ENCODE data around the gene PTBP1. TPM values are rescaled to one million over a fixed set of nuclear protein-coding genes. Genes with fewer than 3 reads are reported as not detected.
"Not testable (repeated sequence)": the region's sequence is repeated elsewhere in the genome, so short reads cannot be mapped to it uniquely, and the experiment has no call there.

The PTBP1 gene
- polyA plus RNA-seq, 3 donors: 51.6 to 125 (median 119) TPM

GRCh38 chr19:816500-816857 lies 19.2 kb downstream of the PTBP1 start:
- H3K27ac ChIP-seq (ENCODE audit: low read depth, low read length): no peak overlapping the region
- 83 to 91% (median 90%) methylated on average over 2 of the region's 2 CpGs for WGBS, 3 donors

DNA sequence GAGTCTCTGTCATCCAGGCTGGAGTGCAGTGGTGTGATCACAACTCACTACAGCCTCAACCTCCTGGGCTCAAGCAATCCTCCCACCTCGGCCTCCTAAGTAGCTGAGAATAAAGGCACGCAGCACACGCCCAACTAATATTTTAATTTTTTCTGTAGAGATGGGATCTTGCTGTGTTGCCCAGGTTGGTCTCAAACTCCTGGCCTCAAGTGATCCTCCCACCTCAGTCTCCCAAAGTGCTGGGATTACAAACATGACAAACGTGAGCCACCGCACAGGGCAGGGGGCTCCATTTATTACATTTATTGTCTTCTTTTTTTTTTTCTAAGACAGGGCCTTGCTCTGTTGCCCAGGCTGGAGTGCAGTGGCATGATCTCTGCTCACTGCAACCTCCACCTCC lies 23.0 kb downstream of the PTBP1 start:
- not testable (repeated sequence) for H3K27ac ChIP-seq (ENCODE audit: low read depth, low read length)
- 88 to 98% (median 96%) methylated on average over 5 of the region's 5 CpGs for WGBS, 3 donors

DNA sequence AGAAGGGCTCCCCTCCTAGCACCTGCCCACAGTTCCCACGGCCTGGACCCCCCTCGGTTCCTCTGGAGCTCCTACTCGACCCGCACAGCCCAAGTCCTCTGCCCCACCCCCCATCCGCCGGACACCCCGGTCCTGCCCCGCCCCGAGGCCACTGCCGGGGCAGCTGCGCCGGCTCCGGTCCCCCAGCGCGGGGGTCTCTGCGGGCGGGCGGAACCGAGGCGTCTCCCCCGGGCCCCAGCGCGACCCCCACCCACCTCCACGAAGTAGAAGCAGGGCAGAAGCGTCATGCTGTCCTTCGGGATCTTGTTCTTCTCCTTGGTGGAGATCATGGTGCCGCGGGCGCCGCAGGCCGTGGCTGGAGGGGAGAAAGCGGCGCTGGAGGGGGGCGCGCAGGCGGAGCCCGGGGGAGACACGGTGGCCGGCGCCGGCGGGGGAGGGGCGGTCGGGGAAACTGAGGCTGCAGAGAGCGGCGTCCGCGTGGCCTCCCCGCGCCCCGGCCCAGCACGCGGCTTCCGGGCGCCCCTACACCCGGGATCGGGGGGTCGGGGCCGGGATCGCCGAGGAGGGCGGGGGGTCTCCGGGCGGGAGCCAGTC lies 24.1 kb downstream of the PTBP1 start:
- WGBS, 3 donors: 2 to 3% (median 3%) methylated on average over 25 to 59 of the region's 64 CpGs
- no peak overlapping the region for H3K27ac ChIP-seq (ENCODE audit: low read depth, low read length)

DNA sequence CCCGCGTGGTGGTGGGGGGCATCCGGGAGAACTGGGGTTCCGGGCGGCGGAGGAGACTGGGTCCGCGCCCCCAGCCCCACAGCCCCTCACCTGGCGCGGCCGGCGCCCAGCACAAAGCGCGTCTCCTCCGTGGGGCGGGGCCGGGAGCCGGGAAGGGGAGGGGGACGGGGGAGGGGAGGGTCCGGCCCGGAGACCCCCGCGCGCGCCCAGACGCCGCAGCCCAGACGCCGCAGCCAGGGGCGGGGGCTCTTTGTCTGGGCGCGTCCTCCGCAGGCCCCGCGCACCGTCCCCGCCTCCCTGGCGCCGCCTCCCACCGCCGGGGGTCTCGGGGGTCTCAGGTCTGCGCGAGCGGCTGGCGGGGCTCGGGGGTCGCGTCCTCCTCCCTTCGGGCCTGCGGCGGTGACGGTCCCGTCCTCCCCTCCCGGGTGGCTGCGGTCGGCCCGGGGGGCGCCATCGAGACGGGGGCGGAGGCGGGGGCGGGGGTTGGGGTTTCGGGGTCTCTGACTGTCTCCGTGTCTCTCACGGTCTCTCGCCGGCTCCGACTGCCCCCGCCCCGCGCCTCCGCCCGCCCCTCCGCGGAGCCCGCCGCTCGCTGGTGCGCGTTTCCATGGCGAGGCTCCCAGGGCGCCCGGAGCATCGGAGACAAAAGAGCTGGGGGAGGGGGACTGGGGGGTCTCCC lies 24.7 kb downstream of the PTBP1 start, which contains the start of gene PLPPR3:
TSS of gene PLPPR3 (minus strand) at position 131 of the 679 bp plus-strand sequence. CDS start 396 bp downstream, outside the sequence.
- H3K27ac ChIP-seq (ENCODE audit: low read depth, low read length): no peak within 1 kb of the TSS
- 1 to 2% (median 1%) methylated on average over 26 to 83 of the region's 86 CpGs for WGBS, 3 donors

DNA sequence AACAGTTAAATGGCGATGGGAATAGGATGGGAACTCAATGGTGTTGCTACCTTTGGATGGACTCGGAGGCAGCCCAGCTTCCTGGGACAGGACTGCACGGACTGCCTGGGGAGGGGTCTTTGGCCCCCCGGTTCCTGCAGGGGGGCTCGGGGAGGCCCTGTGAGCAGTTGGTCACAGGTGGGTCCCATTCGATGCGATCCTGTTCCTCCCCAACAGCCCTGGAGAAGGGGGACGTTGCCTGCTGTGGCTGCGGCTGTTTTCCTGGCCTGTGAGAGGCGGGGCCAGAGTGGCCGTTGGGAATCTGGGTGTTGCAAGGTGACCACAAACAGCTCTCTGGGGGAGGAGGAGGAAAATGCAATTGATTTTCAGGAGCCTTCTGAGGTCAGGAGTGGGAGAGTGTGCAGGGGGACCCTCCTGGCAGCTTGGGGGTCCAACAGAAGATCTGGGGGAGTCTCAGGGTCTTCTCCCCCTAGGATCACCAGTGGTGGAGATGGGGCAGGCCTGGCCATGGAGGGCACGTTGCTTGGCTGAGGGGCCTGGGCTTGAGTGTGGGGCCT lies 26.4 kb downstream of the PTBP1 start:
- WGBS, 3 donors: 38 to 62% (median 46%) methylated on average over 12 of the region's 12 CpGs
- no peak overlapping the region for H3K27ac ChIP-seq (ENCODE audit: low read depth, low read length)

DNA sequence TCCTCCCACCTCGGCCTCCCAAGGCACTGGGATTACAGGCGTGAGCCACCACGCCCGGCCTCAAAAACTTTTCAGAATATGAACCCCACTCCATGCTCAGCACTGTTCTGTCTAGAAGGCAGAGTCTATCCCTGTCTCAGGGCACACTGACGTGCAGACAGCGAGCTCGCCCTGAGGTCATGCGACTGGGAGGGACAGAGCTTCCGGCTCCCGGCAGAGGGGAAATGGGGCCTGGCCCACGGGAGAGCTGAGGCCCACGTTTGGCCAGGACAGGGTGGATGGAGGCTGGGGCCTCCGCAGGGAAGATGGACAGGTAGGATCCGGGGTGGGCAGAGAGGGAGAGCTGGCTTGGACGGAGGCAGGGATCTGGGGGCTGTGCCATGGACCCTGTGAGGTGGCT lies 27.6 kb downstream of the PTBP1 start:
- no peak overlapping the region for H3K27ac ChIP-seq (ENCODE audit: low read depth, low read length)
- WGBS, 3 donors: 54 to 78% (median 55%) methylated on average over 14 to 15 of the region's 15 CpGs

DNA sequence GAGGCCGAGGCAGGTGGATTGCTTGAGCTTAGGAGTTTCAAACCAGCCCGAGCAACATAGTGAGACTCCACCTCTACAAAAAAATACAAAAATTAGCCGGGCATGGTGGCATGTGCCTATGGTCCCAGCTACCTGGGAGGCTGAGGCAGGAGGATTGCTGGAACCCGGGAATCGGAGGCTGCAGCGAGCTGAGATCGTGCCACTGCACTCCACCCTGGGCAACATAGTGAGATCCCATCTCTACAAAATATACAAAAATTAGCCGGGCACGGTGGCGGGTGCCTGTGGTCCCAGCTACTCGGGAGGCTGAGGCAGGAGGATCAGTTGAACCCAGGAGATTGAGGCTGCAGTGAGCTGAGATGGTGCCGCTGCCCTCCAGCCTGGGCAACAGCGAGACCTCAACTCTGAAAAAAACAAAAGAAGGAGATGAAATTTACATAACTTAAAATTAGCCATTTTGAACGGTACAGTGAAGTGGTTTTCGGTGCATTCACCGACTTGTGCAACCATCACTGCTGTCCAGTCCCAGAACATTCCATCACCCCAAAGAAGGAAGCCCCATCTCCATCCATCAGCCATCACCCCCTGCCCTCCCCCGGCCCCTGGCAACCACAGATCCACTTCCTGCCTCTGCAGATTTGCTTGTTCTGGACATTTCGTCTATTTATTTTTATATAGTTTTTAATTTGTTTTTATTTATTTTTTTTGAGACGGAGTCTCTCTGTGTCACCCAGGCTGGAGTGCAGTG lies 28.8 kb downstream of the PTBP1 start:
- H3K27ac ChIP-seq (ENCODE audit: low read depth, low read length): no peak overlapping the region
- WGBS, 3 donors: 70 to 82% (median 74%) methylated on average over 19 of the region's 19 CpGs

DNA sequence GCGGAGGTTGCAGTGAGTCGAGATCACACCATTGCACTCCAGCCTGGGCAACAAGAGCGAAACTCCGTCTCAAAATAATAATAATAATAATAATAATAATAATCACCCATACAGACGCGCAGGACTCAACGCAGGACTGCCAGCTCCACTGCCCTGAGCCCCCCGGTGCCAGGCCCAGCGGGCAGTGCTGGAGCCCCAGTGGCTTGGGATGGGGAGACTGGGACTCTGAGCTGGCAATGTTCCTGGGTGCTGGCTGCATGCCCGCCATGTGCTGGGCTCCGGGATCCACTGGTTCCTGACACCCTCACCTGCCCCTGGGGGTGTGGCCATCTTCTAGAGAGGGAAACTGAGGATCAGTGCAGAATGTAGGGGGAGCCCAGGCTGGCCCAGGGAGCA lies 30.1 kb downstream of the PTBP1 start:
- WGBS, 3 donors: 75 to 84% (median 81%) methylated on average over 11 of the region's 11 CpGs

GRCh38 chr19:827710-828321 lies 30.6 kb downstream of the PTBP1 start, which contains the start of gene AZU1:
Gene AZU1 (plus strand): TSS chr19:827837. CDS start chr19:827847, 10 bp downstream.
- WGBS, 3 donors: 39 to 76% (median 47%) methylated on average over 33 of the region's 33 CpGs
- no peak within 1 kb of the TSS for H3K27ac ChIP-seq (ENCODE audit: low read depth, low read length)

More for the DNA sequence above, 30.1 kb downstream of the PTBP1 start:
- H3K27ac ChIP-seq (ENCODE audit: low read depth, low read length): no peak overlapping the region

DNA sequence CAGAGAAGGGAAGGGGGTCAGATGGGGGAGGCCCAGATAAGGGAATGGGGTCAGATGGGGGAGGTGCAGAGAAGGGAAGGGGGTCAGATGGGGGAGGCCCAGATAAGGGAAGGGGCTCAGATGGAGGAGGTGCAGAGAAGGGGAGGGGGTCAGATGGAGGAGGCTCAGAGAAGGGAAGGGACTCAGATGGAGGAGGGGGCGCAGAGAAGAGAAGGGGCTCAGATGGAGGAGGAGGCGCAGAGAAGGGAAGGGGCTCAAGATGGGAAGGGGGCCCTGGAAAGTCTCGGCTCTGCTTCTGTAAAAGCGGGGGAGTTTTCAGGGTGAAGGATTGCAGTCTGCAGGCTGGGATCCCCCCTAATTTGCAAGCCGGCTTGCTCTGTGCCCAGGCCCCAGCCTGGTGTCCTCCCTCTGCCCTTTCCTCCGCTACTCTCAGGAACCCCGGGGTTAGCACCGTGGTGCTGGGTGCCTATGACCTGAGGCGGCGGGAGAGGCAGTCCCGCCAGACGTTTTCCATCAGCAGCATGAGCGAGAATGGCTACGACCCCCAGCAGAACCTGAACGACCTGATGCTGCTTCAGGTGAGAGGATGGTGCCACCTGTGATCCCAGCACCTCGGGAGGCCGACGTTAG lies 32.0 kb downstream of the PTBP1 start:
- H3K27ac ChIP-seq (ENCODE audit: low read depth, low read length): no peak overlapping the region
- 51 to 71% (median 61%) methylated on average over 18 of the region's 18 CpGs for WGBS, 3 donors

DNA sequence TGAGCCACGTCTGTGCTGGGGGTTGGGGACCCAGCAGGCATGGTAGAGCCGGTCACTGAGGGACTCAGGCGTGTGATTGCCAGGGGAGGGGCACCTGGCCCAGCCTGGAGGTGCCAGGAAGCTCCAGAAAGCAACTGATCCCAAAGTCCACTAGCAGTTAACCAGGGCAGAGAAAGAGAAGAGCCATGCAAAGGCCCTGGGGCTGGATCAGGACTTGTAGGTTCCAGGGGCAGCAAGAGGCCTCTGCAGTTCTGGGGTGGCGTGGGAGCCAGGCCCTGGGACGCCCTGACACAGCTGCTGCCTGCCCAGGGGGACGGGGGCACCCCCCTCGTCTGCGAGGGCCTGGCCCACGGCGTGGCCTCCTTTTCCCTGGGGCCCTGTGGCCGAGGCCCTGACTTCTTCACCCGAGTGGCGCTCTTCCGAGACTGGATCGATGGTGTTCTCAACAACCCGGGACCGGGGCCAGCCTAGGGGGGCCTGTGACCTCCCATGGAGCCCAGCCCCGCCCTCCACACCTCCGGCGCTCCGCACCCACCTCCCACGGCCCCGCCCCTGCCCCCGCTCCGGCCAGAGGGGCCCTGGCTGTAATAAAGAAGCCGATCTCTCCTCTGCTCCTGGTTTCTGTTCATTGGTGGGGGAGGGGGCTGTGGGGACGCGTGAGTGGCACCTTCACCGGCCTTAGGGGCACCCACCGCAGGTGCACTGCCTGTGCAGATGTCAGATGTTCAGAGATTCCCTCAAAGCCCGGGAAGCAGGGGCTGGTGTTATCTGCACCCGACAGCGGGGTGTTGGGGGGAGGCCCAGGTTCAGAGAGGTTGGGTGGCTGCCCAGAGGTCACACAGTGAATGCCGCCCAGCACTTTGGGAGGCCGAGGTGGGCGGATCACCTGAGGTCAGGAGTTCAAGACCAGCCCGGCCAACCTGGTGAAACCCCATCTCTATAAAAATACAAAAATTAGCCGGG lies 34.4 kb downstream of the PTBP1 start:
- H3K27ac ChIP-seq (ENCODE audit: low read depth, low read length): no peak overlapping the region
- 42 to 45% (median 43%) methylated on average over 32 to 38 of the region's 38 CpGs for WGBS, 3 donors

GRCh38 chr19:834216-834615 lies 37.0 kb downstream of the PTBP1 start:
- 59 to 73% (median 68%) methylated on average over 24 of the region's 24 CpGs for WGBS, 3 donors
- no peak overlapping the region for H3K27ac ChIP-seq (ENCODE audit: low read depth, low read length)

DNA sequence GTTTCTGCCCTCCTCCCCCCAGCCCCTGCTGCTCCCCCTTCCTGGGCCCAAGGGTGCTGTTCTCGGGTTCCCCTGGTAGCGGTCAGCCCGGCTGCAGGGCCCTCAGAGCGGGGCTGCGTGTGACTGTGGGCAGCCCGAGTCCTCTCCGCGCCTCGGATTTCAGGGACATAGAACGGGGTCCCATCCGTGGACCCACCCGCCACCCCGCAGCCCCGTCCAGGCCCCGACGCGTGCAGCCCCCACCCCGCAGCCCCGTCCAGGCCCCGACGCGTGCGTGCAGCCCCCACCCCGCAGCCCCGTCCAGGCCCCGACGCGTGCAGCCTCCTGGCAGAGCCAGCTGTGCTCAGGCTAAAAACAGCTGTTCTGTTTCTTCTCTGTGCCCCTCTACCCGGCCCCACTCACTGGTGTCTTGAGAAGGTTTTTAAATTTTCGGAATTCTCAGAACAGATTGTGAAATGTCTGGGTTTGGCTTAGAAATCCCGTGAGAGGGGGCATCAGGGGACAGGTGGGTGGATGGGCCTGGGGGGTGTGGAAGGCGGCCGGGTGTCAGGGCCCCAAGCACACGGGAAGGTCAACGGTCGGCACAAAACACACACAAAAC lies 38.1 kb downstream of the PTBP1 start:
- WGBS, 3 donors: 61 to 64% (median 64%) methylated on average over 33 to 36 of the region's 36 CpGs
- no peak overlapping the region for H3K27ac ChIP-seq (ENCODE audit: low read depth, low read length)

DNA sequence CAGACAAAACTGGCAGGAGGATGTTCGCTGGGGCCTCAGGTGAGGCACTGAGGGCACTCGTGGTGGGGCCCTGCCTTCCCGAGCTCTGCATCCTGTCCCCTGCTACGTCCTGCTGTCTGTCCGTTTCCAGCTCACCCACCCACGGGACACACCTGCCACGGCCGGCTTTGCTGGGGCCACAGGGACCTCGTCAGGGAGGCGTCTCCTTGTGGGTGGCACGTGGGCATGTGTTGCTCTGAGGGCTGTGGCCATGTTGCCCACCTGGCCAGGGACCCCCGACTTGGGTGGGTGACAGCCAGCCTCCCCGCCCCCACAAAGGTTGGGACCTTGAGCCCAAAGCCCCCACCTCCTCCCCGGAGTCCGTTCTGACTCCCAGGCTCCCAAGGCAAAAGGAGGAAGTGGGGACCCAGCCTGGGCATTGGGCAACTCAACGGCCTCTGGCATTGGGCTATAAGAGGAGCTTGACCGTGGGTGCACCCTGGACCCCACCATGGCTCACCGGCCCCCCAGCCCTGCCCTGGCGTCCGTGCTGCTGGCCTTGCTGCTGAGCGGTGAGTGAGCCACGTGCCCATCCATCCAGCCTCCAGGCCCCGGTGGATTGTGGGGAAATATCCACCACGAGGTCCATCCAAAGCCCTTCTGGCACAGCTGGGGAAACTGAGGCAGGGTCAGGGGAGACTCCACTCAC lies 43.4 kb downstream of the PTBP1 start, which contains the start of gene PRTN3:
TSS of gene PRTN3 (plus strand) at position 481 of the 688 bp plus-strand sequence. CDS start at position 491, 10 bp downstream.
- WGBS, 3 donors: 44 to 68% (median 47%) methylated on average over 24 of the region's 24 CpGs

DNA sequence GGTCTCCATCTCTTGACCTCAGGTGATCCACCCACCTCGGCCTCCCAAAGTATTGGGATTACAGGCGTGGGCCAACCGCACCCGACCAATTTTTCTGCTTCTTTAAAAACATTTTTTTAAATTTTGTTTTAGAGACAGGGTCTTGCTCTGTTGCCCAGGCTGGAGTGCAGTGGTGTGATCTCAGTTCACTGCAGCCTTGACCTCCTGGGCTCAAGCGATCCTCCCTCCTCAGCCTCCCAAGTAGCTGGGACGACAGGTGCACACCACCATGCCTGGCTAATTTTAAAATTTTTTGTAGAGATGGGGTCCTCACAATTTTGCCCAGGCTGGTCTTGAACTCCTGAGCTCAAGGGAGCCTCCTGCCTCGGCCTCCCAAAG lies 45.5 kb downstream of the PTBP1 start:
- WGBS, 3 donors: 72 to 84% (median 73%) methylated on average over 7 of the region's 7 CpGs
- H3K27ac ChIP-seq (ENCODE audit: low read depth, low read length): not testable (repeated sequence)

More for the DNA sequence above, 43.4 kb downstream of the PTBP1 start, which contains the start of gene PRTN3:
- H3K27ac ChIP-seq (ENCODE audit: low read depth, low read length): no peak within 1 kb of the TSS

- H3K27ac ChIP-seq (ENCODE audit: low read depth, low read length): no peak overlapping the region
- 4 to 6% (median 6%) methylated on average over 40 to 46 of the region's 46 CpGs for WGBS, 3 donors
These were observed 46.1 kb downstream of the PTBP1 start for GRCh38 chr19:843180-843835.

All from adipose tissue (tissue), 3 donors.